HG03571 (cell line): ENCODE data around the gene GTF2F2.

Experiments used
- ATAC-seq: cut with Tn5 transposase; IDR thresholded peaks from one replicate; pipeline ENCODE4 v1.9.1; 2021; ENCODE audit not compliant: unreplicated experiment

Gene GTF2F2

DNA sequence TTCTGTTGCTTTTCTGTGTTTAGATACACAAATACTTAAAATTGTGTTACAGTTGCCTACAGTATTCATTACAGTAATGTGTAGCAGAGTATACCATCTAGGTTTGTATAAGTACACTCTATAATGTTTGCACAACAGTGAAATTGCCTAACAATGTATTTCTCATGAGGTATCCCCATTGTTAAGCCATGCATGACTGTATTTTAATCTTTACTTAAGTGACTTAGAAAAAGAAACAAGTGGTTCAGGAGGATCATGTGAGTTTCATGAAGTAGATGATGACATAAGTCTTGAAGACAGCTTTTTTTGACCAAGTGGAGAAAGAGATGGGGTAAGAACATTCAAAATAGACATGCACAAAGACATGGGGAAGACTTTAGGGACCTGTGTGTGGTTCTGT lies 88.9 kb downstream of the GTF2F2 start:
- no peak for ATAC-seq

DNA sequence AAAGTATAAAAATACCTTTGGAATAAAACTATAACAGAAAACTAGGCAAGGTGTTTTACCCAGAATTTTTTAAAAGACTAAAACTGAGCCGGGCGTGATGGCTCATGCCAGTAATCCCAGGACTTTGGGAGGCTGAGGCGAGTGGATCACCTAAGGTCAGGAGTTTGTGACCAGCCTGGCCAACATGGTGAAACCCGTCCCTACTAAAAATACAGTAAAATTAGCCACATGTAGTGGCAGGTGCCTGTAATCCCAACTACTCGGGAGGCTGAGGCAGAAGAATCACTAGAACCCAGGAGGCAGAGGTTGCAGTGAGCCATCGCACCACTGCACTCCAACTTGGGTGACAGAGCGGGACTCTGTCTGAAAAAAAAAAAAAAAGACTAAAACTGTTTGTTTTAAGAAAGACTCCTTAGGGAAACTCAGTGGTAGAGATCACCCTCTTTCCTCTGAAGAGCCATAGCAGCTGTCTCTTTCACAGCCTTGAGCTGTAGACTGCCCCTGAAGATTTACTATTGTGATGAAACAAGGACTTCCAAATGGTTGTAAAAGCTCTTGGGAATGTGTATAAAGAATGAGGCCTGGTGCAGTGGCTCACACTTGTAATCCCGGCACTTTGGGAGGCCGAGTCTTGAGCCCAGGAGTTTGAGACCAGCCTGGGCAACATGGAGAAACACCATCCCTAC lies 95.2 kb downstream of the GTF2F2 start:
- ATAC-seq: no peak

DNA sequence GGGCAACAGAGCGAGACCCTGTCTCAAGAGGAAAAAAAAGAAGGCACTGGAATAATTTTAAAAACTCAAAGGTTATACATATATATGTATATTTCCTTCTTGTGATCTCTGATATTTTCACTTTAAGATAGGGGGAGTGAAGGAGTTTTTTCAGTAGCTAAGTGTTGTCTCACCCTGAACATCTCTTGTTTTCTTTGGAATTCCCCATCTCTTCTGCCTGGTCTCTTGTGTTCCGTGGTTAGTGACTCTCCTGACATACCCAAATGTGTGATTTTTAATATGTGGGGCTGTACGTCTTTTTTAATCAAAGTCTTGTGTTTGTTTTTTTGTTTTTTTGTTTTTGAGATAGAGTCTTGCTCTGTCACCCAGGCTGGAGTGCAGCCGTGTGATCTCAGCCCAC lies 95.9 kb downstream of the GTF2F2 start:
- no peak for ATAC-seq

DNA sequence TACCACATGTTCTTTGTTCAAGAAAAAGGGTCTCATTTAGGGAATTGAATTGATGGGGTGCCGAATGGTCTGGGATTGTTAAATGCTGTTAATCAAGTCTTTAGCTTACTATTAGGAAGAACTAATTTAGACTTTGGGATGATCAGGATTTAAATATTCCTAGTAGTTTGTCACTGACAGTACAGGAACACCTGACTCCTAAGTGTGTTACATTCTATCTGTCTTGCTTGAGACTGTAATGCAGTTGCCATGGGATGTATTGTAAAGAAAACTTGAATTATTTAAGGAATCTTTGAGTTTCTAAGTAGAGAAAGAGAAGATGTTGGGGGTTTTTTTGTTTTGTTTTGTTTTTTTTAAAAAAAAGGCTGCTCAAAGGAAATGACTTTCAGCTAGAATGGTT lies 98.4 kb downstream of the GTF2F2 start:
- ATAC-seq: no peak

DNA sequence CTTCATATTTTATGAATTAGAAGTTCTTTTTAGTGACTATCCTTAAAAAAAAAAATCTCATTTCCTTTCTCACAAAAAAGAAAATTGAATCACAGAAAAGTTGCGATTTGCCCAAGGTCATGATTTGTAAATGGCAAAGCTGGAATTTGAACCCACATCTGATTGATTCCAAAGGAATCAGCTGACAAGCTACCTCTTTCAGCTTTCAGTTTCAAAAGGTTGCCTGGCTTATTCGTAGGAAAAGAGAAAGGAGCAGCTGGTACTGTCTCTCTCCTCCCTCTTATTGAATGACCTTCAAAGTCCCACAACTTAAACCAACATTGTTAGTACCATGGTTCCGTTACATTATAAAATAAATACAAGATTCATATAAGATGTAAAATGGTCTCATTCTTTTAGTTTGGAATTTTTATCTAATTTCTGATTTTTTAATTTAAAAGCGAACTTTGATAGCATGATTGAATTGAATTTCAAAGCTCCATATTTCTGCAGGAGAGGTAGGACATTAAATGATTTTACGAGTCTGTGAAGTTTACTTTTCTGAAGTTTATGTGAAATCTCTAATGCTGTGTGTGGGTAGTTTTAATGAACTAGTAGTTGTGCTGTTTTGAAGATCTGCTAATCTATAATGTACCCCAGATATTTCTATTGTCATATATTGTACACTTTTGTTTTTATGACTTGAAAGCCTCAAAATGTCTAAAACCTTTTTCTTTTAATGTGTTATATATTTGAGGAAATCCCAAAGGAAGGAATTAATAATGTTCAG lies 99.0 kb downstream of the GTF2F2 start:
- ATAC-seq: no peak

DNA sequence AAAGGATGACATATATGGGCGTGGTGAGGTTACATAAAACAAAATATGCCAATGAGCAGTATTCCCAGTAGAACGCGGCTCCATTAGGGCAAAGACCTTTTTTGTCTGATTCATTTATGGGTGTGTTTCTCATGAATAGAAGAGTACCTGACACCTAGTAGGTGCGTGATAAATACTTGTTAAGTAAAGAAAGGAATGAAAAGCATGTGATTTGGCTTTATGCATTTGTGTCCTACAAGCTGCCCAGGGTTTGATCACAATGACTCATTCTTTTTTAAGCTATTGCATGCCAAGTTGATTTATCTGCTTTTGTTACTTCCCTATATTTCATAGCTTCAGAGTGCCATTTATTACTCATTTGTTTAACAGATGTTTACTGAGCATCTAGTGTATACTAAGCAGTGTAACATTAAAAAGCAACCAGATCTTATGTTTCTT lies 99.6 kb downstream of the GTF2F2 start:
- ATAC-seq: no peak

DNA sequence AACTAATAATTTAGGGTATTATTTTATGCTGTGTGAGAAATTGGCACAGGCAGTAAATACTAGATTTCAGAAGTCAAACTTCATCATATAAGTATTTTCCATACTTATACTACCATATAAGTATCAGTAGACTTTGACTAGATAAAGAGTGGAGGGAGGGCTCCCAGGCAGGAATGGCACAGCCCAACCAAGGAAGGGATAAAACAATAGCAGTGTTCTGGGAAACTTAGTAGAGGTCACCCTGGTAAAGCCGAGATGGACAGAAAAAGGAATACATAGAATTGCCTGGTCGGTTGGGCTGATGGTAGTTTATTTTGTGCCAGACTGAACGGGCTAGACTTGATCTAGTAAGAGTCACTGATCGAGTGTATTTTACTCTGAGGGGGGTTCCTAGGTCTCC lies 100.1 kb downstream of the GTF2F2 start:
- no peak for ATAC-seq

DNA sequence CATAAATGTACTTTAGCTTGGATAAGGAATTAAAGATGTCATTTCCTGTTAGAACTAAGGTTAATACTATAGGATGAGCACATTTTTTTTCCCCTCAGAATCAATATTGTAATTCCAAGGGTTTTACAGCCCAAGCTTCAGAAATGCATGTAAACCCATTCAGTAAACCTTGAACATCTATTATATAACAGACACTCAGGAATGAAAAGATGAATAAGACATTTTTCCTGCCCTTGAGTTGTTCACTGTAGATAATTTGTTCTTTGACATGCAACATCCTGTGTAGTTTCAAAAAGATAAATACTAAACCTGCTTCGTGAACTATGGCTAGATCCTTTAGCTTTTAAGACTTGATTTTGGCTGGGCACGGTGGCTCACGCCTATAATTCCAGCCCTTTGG lies 102.2 kb downstream of the GTF2F2 start:
- ATAC-seq: no peak

DNA sequence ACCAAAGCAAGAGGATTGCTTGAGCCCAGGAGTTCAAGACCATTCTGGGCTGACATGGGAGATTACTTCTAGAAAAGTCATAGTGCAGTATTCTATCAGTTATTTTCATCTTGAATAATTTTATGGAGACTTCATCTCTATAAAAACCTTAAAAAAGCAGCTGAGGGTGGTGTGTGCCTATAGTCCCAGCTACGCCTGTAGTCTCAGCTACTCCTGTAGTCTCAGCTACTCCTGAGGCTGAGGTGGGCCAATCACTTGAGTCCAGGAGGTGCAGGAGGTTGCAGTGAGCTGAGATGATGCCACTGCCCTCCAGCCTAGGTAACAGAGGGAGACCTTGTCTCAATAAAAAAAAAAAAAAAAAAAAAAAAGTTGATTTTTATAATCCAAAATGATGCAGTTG lies 102.6 kb downstream of the GTF2F2 start:
- ATAC-seq: no peak

DNA sequence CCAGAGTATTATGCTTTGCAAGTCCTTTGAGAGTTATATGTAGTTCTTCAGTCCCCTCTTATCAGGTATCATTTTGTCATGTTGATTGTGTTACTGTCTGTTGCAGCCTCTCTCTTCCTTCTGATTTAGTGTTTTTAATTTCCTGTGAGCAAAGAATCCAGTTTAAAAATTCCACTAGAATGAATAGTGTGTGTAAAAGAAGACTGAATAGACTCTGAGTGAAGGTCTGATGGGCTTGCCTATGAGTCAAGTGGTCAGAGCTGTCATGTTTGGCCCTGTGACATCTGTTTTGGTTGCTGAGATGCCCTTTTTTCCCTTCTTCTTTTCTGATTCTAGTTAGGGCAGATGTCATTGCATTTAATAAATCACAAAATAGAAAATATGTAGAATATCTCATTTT lies 103.9 kb downstream of the GTF2F2 start:
- no peak for ATAC-seq

DNA sequence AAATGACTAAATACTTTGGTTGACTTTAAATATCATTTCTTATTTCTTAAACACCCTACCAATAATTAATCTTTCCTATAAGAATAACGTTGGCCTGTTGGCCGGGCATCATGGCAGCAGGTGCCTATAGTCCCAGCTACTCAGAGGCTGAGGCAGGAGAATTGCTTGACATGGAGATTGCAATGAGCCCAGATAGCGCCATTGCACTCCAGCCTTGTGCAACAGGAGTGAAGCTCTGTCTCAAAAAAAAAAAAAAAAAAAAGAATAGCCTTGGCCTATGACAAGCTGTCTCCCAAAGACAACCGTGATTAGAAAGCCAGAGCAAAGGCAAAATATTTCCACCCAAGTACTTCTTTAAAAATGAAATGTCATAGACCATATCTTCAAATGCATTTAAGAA lies 105.1 kb downstream of the GTF2F2 start:
- no peak for ATAC-seq

DNA sequence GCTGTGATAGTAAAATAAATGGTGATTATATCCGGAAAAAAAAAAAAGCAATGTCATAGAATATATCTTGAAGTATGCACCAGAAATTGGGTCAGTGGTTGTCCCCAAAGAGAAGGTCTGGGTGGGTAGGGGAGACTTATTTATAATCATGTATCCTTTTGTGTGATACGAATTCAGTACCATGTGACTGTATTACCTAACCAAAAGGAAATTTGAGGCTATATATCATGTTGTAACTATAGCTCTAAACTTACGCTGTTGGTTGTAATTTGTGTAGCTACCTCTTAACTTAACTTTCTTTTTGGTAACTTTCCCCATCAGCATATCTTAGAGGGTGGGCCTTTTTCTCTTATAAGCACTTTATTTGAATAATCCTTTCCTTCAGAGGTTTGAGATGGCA lies 105.7 kb downstream of the GTF2F2 start:
- ATAC-seq: no peak

DNA sequence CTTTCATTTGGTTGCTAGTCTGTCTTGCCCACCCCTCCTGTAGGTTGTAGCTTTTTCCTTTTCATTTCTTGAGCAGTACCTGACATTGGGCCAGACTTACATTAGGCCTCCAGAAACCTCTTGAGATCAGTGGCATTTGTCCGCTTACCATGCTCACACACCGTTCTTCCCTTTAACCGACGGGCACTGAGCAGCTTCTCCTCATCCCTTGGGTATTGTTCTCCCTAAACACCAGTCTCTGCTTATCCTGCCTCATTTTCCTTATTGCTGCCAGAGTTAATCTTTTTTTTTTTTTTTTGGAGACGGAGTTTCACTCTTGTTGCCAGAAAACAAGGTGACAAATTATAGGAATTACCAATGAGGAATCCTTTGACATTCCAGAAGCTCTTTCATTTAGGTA lies 107.7 kb downstream of the GTF2F2 start:
- no peak for ATAC-seq

DNA sequence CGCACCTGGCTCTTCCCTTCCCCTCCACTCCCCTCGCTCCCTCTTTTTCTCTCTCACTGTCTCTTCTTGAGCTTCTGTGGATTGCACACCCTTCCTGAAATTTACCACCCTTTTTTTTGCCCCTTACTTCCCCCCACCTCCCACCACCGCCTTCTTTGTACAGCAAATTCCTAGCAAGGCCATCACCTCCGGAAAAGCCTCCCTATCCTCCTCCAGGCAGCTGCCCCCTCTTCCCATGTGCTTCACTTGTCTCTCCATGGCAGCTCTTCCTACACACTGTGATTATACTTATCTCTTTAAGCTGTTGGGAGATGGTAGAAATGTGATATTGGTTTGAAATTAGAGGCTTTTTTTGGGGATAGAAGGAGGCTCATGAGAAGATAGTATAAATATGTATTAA lies 108.9 kb downstream of the GTF2F2 start:
- ATAC-seq: no peak

DNA sequence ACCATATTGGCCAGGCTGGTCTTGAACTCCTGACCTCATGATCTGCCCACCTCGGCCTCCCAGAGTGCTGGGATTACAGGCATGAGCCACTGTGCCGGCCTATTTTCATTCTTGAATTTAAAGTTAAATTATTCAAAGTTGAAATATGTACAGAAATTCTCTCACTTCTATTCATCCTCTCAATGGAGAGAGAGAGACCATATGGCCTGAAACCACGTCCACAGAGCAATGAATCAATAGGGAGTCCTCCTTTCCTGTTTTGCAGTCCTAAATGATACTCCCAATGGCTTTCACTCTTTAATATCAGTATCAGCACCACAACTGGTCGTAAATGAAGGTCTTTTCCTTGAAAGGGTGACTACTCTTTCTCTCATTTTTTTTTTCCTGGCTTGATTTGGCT lies 111.0 kb downstream of the GTF2F2 start:
- ATAC-seq: no peak

DNA sequence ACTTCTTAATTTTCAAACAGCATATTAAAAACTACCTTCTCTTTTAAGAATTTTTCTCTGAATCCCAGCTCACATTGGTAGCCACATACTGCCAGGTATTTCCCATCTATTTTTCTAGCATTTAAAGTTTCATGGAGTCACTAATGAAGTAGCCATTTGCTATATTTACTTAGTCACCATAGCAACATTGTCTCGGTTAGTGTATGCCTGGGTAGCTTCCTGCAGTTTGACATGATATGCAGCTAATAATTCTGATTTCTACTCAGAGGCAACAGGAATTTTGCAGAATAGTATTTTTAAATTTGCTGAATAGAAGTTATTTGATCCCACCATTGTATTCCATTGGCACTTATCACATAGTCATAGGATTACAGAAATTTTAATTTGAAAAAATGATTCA lies 111.4 kb downstream of the GTF2F2 start:
- no peak for ATAC-seq

DNA sequence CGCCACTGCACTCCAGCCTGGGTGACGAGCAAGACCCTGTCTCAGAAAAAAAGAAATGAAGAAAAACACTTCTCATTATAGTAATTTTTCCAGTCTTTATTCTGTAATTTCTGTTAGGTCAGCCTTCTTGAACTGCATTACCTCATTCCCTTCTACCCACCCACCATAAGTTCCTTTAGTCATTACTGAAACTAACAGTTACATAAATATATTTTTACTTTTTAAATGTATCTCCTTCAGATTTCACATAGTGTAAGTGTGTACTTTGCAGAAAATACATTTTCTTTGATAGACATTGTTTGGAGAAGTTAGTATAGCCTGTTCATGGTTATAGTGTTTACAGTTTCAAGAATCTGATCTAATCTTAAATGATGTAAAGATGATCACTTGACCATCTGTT lies 112.3 kb downstream of the GTF2F2 start:
- ATAC-seq: no peak

DNA sequence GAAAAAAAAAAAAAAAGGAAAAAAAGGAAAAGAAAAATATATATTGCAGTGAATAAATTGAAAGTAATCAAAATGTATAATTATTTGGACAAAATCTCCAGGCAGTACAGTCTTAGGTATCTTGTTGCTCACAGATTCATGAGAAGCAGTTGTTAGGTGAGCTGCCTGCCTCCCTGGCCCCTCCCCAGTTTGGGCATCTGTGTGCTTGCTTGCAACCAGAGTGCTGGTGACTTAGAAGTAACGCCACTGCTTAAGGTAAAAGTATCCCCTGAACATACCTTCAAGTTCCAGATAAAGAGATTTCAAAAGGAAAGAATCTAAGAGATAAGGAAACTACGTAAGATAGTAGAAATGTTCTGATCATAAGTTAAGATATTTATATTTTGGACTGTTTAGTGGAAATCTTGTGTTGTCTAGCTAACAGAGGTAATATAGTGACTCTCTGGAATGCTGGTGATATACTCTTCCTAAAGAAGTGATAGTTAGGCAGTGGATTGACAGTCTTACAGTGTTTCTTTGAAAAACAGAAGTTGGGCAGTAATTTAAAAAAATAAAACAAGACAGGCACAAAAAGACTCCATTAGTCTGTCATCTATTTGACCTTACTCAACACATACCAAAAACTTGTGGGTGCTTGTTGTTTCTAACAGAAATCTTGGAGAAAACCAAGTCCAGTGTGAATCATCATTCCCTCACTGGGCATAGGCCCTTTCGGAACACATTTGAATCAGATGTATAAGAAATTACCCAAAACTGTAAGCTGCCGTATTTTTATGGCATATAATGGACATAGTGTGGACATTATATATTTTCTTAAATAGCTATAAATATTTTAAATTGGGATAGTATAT lies 118.9 kb downstream of the GTF2F2 start:
- ATAC-seq: no peak

DNA sequence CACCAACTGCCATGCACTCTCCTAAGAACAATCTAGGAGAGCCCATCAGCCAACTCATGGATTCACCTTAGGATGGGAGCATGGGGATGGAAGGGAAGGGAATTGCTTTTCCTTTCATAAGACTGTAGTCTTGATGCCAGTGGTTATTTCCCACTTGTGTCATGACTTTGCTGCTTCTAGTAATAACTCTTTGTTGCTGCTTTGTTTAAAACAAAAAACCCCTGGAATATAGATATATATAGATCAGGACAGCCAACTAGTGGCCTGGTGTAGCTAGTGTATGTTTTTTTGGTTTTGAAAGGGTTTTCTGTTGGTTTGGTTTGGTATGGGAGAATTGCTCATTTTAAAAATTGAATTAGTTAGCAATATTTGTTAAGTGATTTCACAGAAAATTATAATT lies 119.8 kb downstream of the GTF2F2 start:
- no peak for ATAC-seq

DNA sequence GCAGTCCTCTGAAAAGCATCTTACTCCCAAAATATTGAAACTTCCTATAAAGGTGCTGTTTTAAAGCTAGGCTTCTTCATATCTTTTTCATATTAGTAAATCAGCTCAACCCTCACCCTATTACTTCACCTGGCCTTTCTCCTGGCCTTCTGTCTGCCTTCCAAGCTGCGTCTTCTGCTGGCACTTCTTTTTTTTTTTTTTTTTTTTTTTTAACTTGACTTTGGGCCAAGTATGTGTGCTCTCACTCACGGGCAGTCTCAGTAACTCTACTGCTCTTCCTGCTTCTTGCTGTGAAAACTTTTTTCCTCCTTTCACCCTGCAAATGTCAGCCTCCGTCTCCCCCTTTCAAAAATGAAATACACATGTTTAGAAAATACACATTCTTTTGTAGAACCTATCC lies 121.8 kb downstream of the GTF2F2 start:
- ATAC-seq: no peak

DNA sequence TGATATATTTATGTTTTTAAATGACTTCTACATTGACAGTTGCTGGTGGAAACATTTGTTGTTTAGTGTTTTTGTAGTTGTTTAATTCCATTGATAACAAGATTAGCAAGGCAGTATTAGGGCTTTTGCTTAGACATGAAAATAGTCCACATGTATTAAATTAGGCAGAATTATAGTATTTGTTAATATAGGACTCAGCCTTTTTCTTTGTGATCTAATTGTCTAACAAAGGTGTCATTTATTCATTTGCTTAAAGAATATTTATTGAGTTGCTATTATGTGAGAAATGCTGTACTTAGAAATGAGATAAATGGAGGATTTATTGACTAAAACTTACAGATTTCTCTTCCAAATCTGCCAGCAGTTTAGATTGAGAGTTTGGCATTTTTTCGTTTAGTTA lies 122.2 kb downstream of the GTF2F2 start:
- no peak for ATAC-seq

DNA sequence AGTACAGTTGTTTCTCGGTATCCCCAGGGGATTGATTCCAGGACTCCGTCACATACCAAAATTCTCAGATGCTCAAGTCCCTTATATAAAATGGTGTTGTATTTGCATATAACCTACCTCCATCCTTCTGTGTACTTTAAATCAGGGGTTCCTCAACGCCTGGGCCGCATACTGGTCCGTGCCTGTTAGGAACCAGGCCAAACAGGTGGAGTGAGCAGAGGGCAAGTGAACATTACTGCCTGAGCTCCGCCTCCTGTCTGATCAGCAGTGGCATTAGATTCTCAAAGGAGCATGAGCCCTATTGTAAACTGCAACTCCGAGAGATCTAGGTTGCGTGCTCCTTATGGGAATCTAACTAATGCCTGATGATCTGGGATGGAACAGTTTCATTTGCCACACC lies 122.8 kb downstream of the GTF2F2 start:
- ATAC-seq: no peak
